22Rv1 (cell line): ENCODE measurements around the gene S100A16.

Source experiments
- ZFX ChIP-seq: fragments of 450-650 bp; IDR thresholded peaks from 2 replicates; pipeline ENCODE4 v1.6.1; 2017; ENCODE audit warnings: antibody characterized with exemption, borderline replicate concordance
- TF ChIP-seq, protein P1 (sequence below): fragments of 450-650 bp; IDR thresholded peaks from 2 replicates; pipeline ENCODE4 v1.5.1; 2017; ENCODE audit warnings: mild to moderate bottlenecking

- TF ChIP-seq, protein P1, sequence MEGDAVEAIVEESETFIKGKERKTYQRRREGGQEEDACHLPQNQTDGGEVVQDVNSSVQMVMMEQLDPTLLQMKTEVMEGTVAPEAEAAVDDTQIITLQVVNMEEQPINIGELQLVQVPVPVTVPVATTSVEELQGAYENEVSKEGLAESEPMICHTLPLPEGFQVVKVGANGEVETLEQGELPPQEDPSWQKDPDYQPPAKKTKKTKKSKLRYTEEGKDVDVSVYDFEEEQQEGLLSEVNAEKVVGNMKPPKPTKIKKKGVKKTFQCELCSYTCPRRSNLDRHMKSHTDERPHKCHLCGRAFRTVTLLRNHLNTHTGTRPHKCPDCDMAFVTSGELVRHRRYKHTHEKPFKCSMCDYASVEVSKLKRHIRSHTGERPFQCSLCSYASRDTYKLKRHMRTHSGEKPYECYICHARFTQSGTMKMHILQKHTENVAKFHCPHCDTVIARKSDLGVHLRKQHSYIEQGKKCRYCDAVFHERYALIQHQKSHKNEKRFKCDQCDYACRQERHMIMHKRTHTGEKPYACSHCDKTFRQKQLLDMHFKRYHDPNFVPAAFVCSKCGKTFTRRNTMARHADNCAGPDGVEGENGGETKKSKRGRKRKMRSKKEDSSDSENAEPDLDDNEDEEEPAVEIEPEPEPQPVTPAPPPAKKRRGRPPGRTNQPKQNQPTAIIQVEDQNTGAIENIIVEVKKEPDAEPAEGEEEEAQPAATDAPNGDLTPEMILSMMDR, result peak; percentile 19; the same call in 1 of the 2 replicates
- no peak for TF ChIP-seq ZFX
Measured at GRCh38 chr1:153658400-153659174, 45.6 kb upstream of the S100A16 start, which contains the start of gene SNAPIN.
